HepG2 (cell line): Measurements from ENCODE around the gene SPAG5. TPM values are rescaled to one million over a fixed set of nuclear protein-coding genes. Genes with fewer than 3 reads are reported as not detected.

Source experiments
- FOXA1 ChIP-seq, 2 experiments: fragments of 450-650 bp in 1 of 2; sonication (generic) in 1 of 2; formaldehyde crosslinking in 1 of 2; IDR thresholded peaks; 2 replicates each; pipeline versions ENCODE4 v1.4.0 to v1.6.1; 2016 to 2020; ENCODE audit warnings: missing genetic modification reagents in 1 of 2
- IRF2 ChIP-seq: IDR thresholded peaks from 2 replicates; pipeline ENCODE4 v1.6.1; 2018; ENCODE audit warnings: missing genetic modification reagents, missing compliant biosample characterization
- KMT2B ChIP-seq: IDR thresholded peaks from 2 replicates; pipeline ENCODE4 v1.6.1; 2016; ENCODE audit warnings: missing genetic modification reagents, missing compliant biosample characterization
- RXRA ChIP-seq: sonication (generic); formaldehyde crosslinking; IDR thresholded peaks from 2 replicates; pipeline ENCODE4 v1.5.1; 2020; ENCODE audit warnings: missing genetic modification reagents
- SP4 ChIP-seq: sonication (generic); formaldehyde crosslinking; IDR thresholded peaks from 2 replicates; pipeline ENCODE4 v1.8.1; 2023; ENCODE audit warnings: mild to moderate bottlenecking, missing genetic modification reagents
- SRY ChIP-seq: sonication (generic); formaldehyde crosslinking; IDR thresholded peaks from 2 replicates; pipeline ENCODE4 v1.8.0; 2022; ENCODE audit warnings: mild to moderate bottlenecking, missing genetic modification reagents
- ZBTB40 ChIP-seq, 2 experiments: fragments of 450-650 bp in 1 of 2; sonication (generic) in 1 of 2; formaldehyde crosslinking in 1 of 2; IDR thresholded peaks; 2 replicates each; pipeline versions ENCODE4 v1.6.1 to v1.8.0; 2016 to 2022; ENCODE audit warnings: antibody characterized with exemption in 1 of 2, mild to moderate bottlenecking in 1 of 2, missing genetic modification reagents in 1 of 2
- ZNF124 ChIP-seq: sonication (generic); formaldehyde crosslinking; IDR thresholded peaks from 2 replicates; pipeline ENCODE4 v1.4.0; 2020; ENCODE audit warnings: missing genetic modification reagents
- ZNF142 ChIP-seq: sonication (generic); formaldehyde crosslinking; IDR thresholded peaks from 2 replicates; pipeline ENCODE4 v1.4.0; 2020; ENCODE audit warnings: missing genetic modification reagents
- ZNF225 ChIP-seq: sonication (generic); formaldehyde crosslinking; IDR thresholded peaks from 2 replicates; pipeline ENCODE4 v1.4.0; 2020; ENCODE audit warnings: mild to moderate bottlenecking, missing genetic modification reagents
- ZNF275 ChIP-seq: sonication (generic); formaldehyde crosslinking; IDR thresholded peaks from 2 replicates; pipeline ENCODE4 v1.8.0; 2022; ENCODE audit warnings: missing genetic modification reagents, mild to moderate bottlenecking, inconsistent platforms, borderline replicate concordance
- ZNF331 ChIP-seq: sonication (generic); formaldehyde crosslinking; IDR thresholded peaks from 2 replicates; pipeline ENCODE4 v1.4.0; 2020; ENCODE audit warnings: missing genetic modification reagents
- polyA plus RNA-seq, 8 experiments: library from polyadenylated mRNA; depleted of rRNA in 3 of 8; stranded (reverse) in 7 of 8; unstranded in 1 of 8; fragments of >200 nt; fragmentation: Illumina TruSeq in 4 of 8; extraction: Trizol in 4 of 8; gene quantifications; 2 replicates each; pipeline versions ENCODE4 v1.2.1 to v1.2.3, GENCODE V29; 2011 to 2016; ENCODE audit warnings: low read depth in 4 of 8, missing spikeins in 1 of 8, mixed read lengths in 1 of 8; ENCODE audit not compliant: insufficient read depth in 1 of 8
- total RNA-seq, 5 experiments: library from RNA; depleted of rRNA; stranded (reverse); fragments of >200 nt; fragmentation: Illumina TruSeq; extraction: Trizol; gene quantifications; 2 replicates each; pipeline ENCODE4 v1.2.3, GENCODE V29; 2016; ENCODE audit warnings: low read depth in 1 of 5

The SPAG5 gene
- total and polyA plus RNA-seq, 2 of the 13 experiments (the other 11 are each of a cell fraction or from before 2014, with no cell fraction given), result 41.4 to 98.0 TPM

- TF ChIP-seq ZBTB40 (IDR thresholded peaks at IDR 0.05), result no peak
- peak; percentile 11; the same call in 1 of the 2 replicates for TF ChIP-seq ZBTB40 (CRISPR knock-in tag; IDR thresholded peaks at IDR 0.05)
- TF ChIP-seq FOXA1 (IDR thresholded peaks at IDR 0.05), result no peak
- TF ChIP-seq FOXA1 (CRISPR knock-in tag; IDR thresholded peaks at IDR 0.05), result peak; percentile 21; the same call in 1 of the 2 replicates
- TF ChIP-seq ZNF142 (CRISPR knock-in tag), result no peak
- TF ChIP-seq SRY (CRISPR knock-in tag), result no peak
- peak; percentile 25; the same call in 1 of the 2 replicates for TF ChIP-seq ZNF331 (CRISPR knock-in tag)
- 0 out of 2 replicates have a peak, but pooled peaks have one; percentile 15 for TF ChIP-seq IRF2
- TF ChIP-seq SP4 (CRISPR knock-in tag), result peak; percentile 32; the same call in 1 of the 2 replicates
- TF ChIP-seq KMT2B (CRISPR knock-in tag), result no peak
- 0 out of 2 replicates have a peak, but pooled peaks have one; percentile 8 for TF ChIP-seq RXRA (CRISPR knock-in tag)
- TF ChIP-seq ZNF225 (CRISPR knock-in tag), result peak; percentile 59; the same call in 1 of the 2 replicates
- 0 out of 2 replicates have a peak, but pooled peaks have one; percentile 39 for TF ChIP-seq ZNF275 (CRISPR knock-in tag)
- TF ChIP-seq ZNF124 (CRISPR knock-in tag), result no peak
Measured at GRCh38 chr17:28570716-28571360, 28.0 kb downstream of the SPAG5 start (continued).
